Body of pancreas (tissue), 4 donors: ENCODE data around the gene ZBTB43. TPM values are rescaled to one million over a fixed set of nuclear protein-coding genes. Genes with fewer than 3 reads are reported as not detected.
A peak's percentile ranks its signal among the peaks of the same experiment; 100 is the strongest.
"Not testable (repeated sequence)": the region's sequence is repeated elsewhere in the genome, so short reads cannot be mapped to it uniquely, and the experiment has no call there.

Experiments used
- ATAC-seq: fragments of 150-250 bp; one replicate; pipeline ENCODE4 v1.9.1; 2016
- DNase-seq, 4 donors: peaks; one replicate each; pipeline ENCODE4 v3.0.0-alpha.2; 2019
- H3K27ac ChIP-seq, 4 donors: fragments of 200-600 bp; sonication (generic); 1 replicate in 3 of 4; 2 replicates in 1 of 4; pipeline versions ENCODE4 v1.5.1 to v1.6.1; 2016 to 2019; ENCODE audit warnings: mild to moderate bottlenecking in 1 of 4, mixed read lengths in 1 of 4, moderate library complexity in 1 of 4
- H3K27me3 ChIP-seq, 2 donors: fragments of 200-600 bp; sonication (generic); one replicate each; pipeline ENCODE4 v1.6.0; 2016; ENCODE audit warnings: mild to moderate bottlenecking in 1 of 2
- H3K36me3 ChIP-seq, 2 donors: fragments of 200-600 bp; sonication (generic); replicated peaks in 1 of 2; 2 replicates each; pipeline ENCODE4 v1.5.1; 2016; ENCODE audit warnings: low read depth in 2 of 2; ENCODE audit not compliant: insufficient read depth in 1 of 2
- H3K4me1 ChIP-seq: fragments of 200-600 bp; sonication (generic); one replicate; pipeline ENCODE4 v1.6.0; 2016
- H3K4me3 ChIP-seq, 2 donors: fragments of 200-600 bp; sonication (generic); 1 replicate in 1 of 2; 2 replicates in 1 of 2; pipeline ENCODE4 v1.5.1; 2016 to 2019
- H3K9me3 ChIP-seq, 3 donors: fragments of 200-600 bp; sonication (generic); 1 replicate in 2 of 3; 2 replicates in 1 of 3; pipeline ENCODE4 v1.5.1; 2016
- CTCF ChIP-seq, 7 experiments: fragments of 450-650 bp in 4 of 7; fragments of 200-600 bp in 3 of 7; sonication (generic) in 3 of 7; IDR thresholded peaks; one replicate each; pipeline ENCODE4 v1.5.1; 2016 to 2019; ENCODE audit warnings: antibody characterized with exemption in 7 of 7
- POLR2A ChIP-seq, 3 donors: fragments of 450-650 bp; IDR thresholded peaks; one replicate each; pipeline ENCODE4 v1.6.1; 2016; ENCODE audit warnings: antibody characterized with exemption in 3 of 3, mild to moderate bottlenecking in 2 of 3
- WGBS, 2 donors: methylation state at CpG; one replicate each; pipeline ENCODE4 v1.1.5; 2017; 5-methylcytosine and 5-hydroxymethylcytosine counted together
- intact Hi-C: fragments of 100-400 bp; cut with DNase I; formaldehyde crosslinking; loops from one replicate; pipeline ENCODE4 v1.15.1; 2023
- total RNA-seq, 2 donors: library from RNA; depleted of rRNA; stranded (reverse); fragments of >200 nt; gene quantifications; one replicate each; pipeline ENCODE4 v1.1.0, GENCODE V29; 2016

Gene ZBTB43
- total RNA-seq, 2 donors from 2014 or later, result 6.2 to 7.6 TPM

GRCh38 chr9:126775926-126776325 is 28.9 kb upstream of the ZBTB43 start:
- no peak for TF ChIP-seq CTCF (IDR thresholded peaks at IDR 0.05)
- no peak for TF ChIP-seq POLR2A (IDR thresholded peaks at IDR 0.05)
- Histone ChIP-seq H3K4me1 (no peaks in the 10 kb centered on the region), H3K4me3 (no peak overlapping the region), H3K27me3 (no peaks in the 10 kb centered on the region), H3K36me3 (no peaks in the 10 kb centered on the region), H3K9me3 (no peaks in the 10 kb centered on the region), H3K27ac (no peak overlapping the region)
- 74 to 79% methylated on average over 5 of the region's 5 CpGs for WGBS, 2 donors
- DNase-seq, result no peak
- ATAC-seq, result no peak
- intact Hi-C loops, result no loop called here

GRCh38 chr9:126777733-126778132 is 27.1 kb upstream of the ZBTB43 start:
- Histone ChIP-seq H3K36me3 (no peaks in the 10 kb centered on the region), H3K27ac (no peak overlapping the region), H3K4me3 (no peak overlapping the region), H3K27me3 (no peaks in the 10 kb centered on the region), H3K9me3 (no peaks in the 10 kb centered on the region), H3K4me1 (peaks cover 8% of the 10 kb centered on the region)
- no peak for ATAC-seq
- TF ChIP-seq CTCF (IDR thresholded peaks at IDR 0.05) (peak in 1 of 7 experiments; percentile 2), POLR2A (IDR thresholded peaks at IDR 0.05) (no peak)
- no peak for DNase-seq
- WGBS, 2 donors, result 18% methylated on average over 6 of the region's 6 CpGs; no CpG with 5 or more reads in 1 of the 2 donors
- intact Hi-C loops, result no loop called here

- no peak for DNase-seq
- H3K27ac ChIP-seq, result no peak overlapping the region
- H3K36me3 ChIP-seq, result no peaks in the 10 kb centered on the region
- intact Hi-C loops, result no loop called here
- no peaks in the 10 kb centered on the region for H3K27me3 ChIP-seq
- H3K9me3 ChIP-seq, result no peaks in the 10 kb centered on the region
- peaks cover 8% of the 10 kb centered on the region for H3K4me1 ChIP-seq
- WGBS, 2 donors, result 30 to 59% methylated on average over 7 to 8 of the region's 8 CpGs
- no peak overlapping the region for H3K4me3 ChIP-seq
- TF ChIP-seq POLR2A (IDR thresholded peaks at IDR 0.05), result no peak
- no peak for TF ChIP-seq CTCF (IDR thresholded peaks at IDR 0.05)
- no peak for ATAC-seq
Observed at GRCh38 chr9:126778141-126778540, 26.7 kb upstream of the ZBTB43 start.

- not testable (repeated sequence) for ATAC-seq
Observed at GRCh38 chr9:126778696-126779095, 26.1 kb upstream of the ZBTB43 start.

GRCh38 chr9:126781186-126782052 is 23.4 kb upstream of the ZBTB43 start:
- no peaks in the 10 kb centered on the region for H3K27me3 ChIP-seq
- H3K9me3 ChIP-seq, result no peaks in the 10 kb centered on the region
- ATAC-seq (peak; percentile 83), DNase-seq (peak; percentile 83 to 89 (median 84))
- 17 to 33% methylated on average over 11 to 29 of the region's 29 CpGs for WGBS, 2 donors
- TF ChIP-seq CTCF (IDR thresholded peaks at IDR 0.05) (peak; percentile 86 to 94 (median 88)), POLR2A (IDR thresholded peaks at IDR 0.05) (no peak)
- no peaks in the 10 kb centered on the region for H3K36me3 ChIP-seq
- peaks cover 8% of the 10 kb centered on the region for H3K4me1 ChIP-seq
- intact Hi-C loops, result loop anchor here (5.0 to 10.0 kb wide), 2 partner anchors 79 to 177 kb away; no protein-coding TSS in a partner anchor
- H3K27ac ChIP-seq, result no peak overlapping the region
- no peak overlapping the region for H3K4me3 ChIP-seq

More at GRCh38 chr9:126778696-126779095, 26.1 kb upstream of the ZBTB43 start:
- H3K4me1 ChIP-seq, intact Hi-C loops, DNase-seq, H3K27me3 ChIP-seq, H3K27ac ChIP-seq, H3K36me3 ChIP-seq, H3K4me3 ChIP-seq, H3K9me3 ChIP-seq: not testable (repeated sequence)
- WGBS, 2 donors, result 78 to 80% methylated on average over 5 of the region's 5 CpGs
